COLO668 (cell line): ENCODE data around the gene PCSK9.
"Not testable (repeated sequence)": the region's sequence is repeated elsewhere in the genome, so short reads cannot be mapped to it uniquely, and the experiment has no call there.

Experiments
- DNase-seq: peaks from one replicate; lab custom pipeline; 2025; ENCODE audit not compliant: unreplicated experiment; lab: John Stamatoyannopoulos, UW

Gene PCSK9

DNA sequence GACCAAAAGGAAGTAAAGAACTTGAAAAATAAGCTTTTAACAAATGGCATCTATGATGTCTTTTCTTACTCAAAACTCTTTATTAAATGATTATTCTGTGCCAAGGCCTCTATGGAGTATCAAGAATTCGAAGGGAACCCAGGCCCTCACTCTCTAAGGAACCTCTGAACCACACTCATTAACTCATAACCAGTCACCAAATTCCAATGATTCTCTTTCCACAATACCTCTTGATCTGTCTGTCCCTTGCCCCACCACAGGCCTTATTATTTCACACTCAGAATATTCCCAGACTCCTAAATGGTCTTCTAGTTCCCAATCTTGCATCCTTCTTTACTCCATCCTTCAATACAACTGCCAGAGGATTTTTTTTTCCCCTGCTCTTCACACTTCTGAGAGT, 37.0 kb downstream of the PCSK9 start:
- no peak for DNase-seq

DNA sequence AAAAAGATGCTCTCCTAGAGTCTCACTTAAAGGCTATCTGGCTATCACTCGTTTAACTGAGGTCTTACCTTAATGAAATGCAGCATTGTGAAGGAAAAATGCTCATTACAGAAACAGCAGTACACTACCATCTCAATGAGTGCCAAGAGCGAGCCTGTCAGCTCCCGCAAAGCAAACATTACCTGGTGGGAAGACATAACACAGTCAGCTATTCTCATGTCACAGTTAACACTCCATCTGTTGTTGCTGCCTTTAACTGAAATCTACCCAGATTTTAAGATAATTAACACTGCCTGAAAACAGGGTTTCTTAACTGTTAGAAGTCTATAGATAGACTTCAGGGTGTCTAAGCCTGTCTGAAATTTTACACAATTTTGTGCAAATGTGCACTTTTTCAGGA, 39.1 kb downstream of the PCSK9 start:
- DNase-seq: no peak

DNA sequence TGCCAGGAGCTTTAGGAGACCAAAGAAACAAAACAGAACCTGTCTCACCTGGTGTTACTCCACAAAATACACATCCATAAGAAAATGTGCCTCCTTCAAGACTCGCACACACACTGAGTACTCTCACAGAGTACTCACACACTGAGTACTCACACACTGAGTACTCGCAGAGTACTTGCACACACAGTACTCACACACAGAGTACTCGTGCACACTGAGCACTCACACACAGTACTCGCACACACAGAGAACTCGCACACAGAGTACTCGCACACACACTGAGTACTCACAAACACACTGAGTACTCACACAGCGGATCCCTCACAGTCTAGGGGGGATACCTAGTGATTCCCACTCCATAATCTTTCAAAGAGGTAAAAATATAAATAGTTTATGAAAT, 40.3 kb downstream of the PCSK9 start:
- no peak for DNase-seq

DNA sequence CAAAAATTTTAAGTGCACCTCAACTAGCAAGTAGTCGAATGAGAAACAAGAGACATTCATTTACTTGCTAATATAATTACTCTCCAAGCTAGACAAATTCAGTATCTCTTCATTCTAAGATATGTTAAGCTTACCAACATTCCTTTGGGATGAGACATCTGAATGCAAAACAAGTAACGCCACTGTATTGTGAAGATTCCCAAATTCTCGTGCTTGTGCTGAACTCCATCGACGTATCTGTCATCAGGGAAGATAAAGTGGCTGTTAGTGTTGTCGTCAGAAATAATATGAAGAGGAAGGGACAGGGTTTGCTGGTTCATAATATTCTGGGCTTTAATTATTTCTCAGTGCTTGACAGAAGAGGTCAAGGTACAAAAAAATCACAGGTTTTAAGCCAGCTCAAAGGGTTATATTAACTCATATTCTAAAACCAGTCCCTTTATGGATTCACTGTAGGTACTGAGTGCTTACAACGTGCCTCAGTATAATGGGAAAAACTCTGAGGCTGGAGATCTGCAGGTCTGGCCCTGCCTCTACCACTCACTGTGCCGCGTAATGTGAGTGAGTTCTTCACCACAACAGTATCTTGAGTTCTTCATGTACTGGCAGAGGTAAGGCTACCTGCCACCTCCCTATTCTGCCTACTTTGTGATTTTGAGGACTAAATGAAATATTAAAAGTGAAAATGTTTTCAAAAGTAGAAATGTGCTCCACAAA, 42.0 kb downstream of the PCSK9 start:
- DNase-seq: no peak

DNA sequence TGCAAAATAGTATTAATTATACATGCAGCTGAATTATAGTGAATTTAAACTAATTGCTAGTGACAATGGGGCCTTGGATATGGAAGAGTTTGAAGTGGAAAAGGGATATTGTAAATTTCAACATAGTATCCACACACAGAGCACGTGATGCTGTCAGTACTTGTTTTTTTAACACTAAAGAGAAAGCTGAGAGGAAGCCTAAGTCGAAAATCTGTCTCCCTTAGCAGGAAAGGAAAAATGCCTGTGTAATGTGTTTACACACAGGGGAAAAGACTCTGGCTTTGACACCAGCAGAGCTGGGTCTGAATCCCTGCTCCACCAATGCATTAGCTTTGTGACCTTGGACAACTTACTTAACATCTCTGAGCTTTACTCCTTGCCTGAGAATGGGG, 42.6 kb downstream of the PCSK9 start:
- no peak for DNase-seq

DNA sequence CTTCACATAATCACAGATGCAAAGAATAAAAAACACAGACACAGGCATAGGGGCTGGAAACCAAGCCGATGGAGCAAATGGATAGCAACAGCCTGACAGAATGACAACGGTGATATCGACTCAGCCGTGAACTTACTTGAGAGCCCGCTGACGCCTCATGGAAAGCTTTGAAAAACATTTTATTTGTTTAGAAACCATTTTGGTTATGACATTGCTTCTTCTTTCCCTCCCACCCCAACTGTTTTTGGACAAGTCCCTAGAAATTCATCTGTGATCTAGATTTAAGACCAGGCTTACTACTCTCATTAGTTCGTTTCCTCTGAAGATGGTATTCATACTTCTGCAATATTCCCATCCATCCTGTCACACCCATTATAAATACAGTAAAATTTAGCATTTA, 44.9 kb downstream of the PCSK9 start:
- DNase-seq: no peak

DNA sequence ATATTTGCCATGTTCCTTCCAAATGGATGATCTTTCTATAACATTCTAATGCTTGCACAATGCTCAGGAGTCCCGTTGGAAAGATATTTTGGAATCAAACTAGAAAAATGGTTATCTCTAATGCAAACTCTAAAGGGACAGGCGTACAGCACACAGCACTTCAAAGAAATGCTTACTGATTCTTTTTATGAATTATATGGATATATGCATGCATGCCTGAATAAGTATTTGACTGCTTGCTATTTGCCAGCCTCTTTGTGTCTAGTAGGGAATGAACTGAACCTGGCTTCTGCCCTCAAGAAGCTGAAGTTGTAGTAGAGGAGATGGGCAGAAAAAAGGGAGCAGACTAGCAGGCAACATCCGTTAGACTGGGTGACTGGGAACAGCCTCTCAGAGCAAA, 48.1 kb downstream of the PCSK9 start:
- no peak for DNase-seq

DNA sequence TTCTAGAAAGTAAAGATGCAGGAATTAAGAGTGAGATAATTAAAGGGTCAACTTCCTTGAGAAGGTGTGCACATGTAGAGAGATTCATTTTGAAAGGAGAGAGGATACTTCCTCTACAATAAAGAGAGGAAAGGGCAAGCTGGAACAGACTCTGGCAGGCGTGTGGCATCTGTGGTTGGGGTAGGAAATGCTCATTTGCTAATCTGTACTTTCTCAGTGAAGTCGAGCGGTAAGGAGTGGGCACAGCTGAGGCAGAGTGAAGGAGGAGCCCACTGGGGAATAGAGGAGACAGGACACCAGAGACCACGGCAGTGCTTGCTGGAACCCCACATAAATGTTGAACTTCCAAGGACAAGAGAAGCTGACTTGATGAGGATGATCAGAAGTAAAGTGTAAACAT, 49.1 kb downstream of the PCSK9 start:
- DNase-seq: no peak

DNA sequence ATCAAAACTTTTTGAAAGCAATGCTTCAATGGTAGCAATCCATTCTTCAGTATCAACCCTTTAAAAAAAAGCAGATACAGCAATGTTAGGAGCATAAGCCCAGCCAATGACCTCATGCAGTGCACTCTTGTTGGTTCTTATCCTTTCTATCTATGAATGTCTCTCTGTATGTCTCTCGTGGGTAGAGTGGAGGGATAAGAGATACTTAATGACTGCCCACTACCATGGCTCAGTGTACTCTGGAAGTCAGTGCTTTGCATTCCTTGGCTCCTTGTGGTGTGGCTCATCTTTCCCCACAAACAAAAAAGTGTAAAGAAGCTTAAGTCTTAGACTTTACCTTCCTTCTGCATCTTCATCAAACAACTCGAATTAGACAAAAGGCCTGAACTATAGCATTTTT, 50.3 kb downstream of the PCSK9 start:
- DNase-seq: no peak

DNA sequence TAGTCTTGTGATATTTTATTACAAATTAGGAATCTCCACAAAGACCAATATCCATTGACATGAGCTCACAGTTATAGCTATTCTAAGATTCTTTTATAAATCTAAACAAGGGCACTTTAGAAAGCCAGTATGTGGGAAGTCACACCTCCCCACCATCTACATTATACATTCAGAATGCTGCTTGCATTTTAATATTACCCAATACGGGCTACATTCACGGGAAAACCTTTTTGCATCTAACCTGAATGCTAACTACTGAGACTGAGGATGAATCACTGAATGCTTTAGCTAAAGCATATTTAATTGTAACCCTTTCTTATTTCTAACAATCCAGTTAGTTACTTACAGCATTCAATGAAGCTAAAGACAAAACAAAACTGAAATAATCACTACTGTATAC, 53.1 kb downstream of the PCSK9 start:
- no peak for DNase-seq

DNA sequence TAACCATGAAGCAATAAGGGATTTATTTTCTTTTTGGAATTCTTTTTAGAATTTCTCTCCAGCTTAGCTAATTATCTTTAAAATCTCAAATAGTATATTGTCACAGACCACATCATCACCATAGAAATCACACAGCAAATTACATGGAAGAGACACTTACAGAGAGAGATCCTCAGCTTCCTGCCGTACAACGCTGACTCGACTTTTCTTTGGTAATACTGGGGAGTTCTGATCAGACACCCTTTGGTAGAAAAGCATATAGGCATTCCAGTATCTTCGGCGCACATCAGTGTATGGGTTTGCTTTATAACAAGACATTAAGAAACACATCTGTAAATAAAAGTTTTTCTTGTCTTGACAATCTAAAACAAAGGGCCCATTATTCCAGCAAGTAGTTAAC, 55.7 kb downstream of the PCSK9 start:
- DNase-seq: no peak

DNA sequence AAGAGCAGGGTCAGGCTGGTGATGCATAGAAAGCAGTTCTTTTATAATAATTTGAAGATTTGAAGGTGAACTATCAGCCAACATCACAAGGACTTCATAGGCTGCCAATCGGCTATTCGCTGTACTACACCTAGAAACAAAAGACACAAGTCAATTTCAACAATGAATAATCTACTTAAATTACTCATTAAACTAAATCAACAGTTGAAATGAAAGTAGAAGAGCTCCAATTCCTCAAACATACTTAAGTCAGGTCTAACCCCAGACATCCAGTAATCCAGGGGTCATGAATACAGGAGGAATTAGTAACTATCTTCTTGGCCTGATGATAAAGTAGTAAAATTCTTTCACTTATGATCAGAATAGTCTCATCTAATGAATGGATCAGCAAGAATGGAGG, 64.5 kb downstream of the PCSK9 start:
- DNase-seq: no peak

DNA sequence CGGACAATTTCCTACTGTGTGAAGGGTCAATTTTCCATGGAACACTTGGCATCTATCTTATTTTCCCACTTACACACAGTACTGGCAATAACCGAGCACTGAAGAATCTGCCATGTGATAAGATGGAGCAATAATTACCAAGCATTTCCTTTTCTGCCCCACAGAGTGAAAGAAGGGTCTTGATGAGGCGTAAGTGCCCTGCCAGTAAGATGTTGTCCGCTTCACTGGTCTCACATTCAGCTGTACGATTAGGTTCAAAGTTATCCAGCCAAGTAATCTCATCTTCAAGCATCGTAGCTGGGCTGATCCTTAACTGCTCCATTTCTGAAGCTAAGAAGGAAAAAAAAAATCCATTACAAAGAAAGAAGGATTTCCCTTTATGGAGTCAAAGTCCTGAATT, 67.8 kb downstream of the PCSK9 start:
- DNase-seq: no peak

DNA sequence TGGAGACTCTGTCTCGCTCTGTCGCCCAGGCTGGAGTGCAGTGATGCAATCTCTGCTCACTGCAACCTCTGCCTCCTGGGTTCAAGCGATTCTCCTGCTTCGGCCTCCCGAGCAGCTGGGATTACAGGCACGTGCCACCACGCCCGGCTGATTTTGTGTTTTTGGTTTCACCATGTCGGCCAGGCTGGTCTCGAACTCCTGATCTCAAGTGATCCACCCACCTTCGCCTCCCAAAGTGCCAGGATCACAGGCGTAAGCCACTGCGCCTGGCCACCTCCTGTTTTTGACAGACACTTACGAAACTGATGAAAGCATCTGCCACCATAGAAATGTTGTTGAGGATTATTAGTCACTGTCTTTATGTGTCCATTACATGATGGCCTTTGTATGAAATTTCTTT, 69.7 kb downstream of the PCSK9 start:
- not testable (repeated sequence) for DNase-seq
